Activated naive CD4-positive, alpha-beta T cell treated with anti-CD3 and anti-CD28 coated beads, Interleukin-2, amount 10 ng/mL, durations not matched to agents 7 days and 5 days (primary cell): ENCODE measurements around the gene FAM131A.

ENCODE experiments used
- CTCF ChIA-PET: fragments of 350-600 bp; sonication (Branson Sonifier 250); formaldehyde crosslinking; loops from one replicate; lab custom pipeline; 2021; ENCODE audit warnings: antibody characterized with exemption; lab: Charles Lee
- DNase-seq: peaks from one replicate; pipeline ENCODE4 v3.0.0-alpha.2; 2020
- H3K27ac Mint-ChIP-seq: one replicate; pipeline ENCODE4 v1.8.0; 2021; ENCODE audit warnings: mild to moderate bottlenecking, moderate library complexity, mixed read lengths
- H3K27me3 Mint-ChIP-seq: one replicate; pipeline ENCODE4 v1.8.0; 2021; ENCODE audit warnings: mild to moderate bottlenecking, mixed read lengths
- H3K36me3 Mint-ChIP-seq: one replicate; pipeline ENCODE4 v1.8.0; 2021; ENCODE audit warnings: mixed read lengths
- H3K4me1 Mint-ChIP-seq: one replicate; pipeline ENCODE4 v1.8.0; 2021; ENCODE audit warnings: mixed read lengths
- H3K4me3 Mint-ChIP-seq: one replicate; pipeline ENCODE4 v1.8.0; 2021; ENCODE audit warnings: mild to moderate bottlenecking, moderate library complexity, mixed read lengths
- H3K9me3 Mint-ChIP-seq: one replicate; pipeline ENCODE4 v1.8.0; 2021; ENCODE audit warnings: mixed read lengths

Gene FAM131A

GRCh38 chr3:184352149-184352785, 14.9 kb downstream of the FAM131A start:
- no peaks in the 10 kb centered on the region for H3K27me3 Mint-ChIP-seq
- no peak overlapping the region for H3K27ac Mint-ChIP-seq
- no peaks in the 10 kb centered on the region for H3K9me3 Mint-ChIP-seq
- H3K36me3 Mint-ChIP-seq = no peaks in the 10 kb centered on the region
- DNase-seq = no peak
- H3K4me3 Mint-ChIP-seq = no peak overlapping the region
- CTCF ChIA-PET = interaction anchor here (1.1 to 1.4 kb wide), 3 partner anchors 8 to 189 kb away, joined by 3 read pairs; partner anchors contain the start of genes CLCN2 and POLR2H
- no peaks in the 10 kb centered on the region for H3K4me1 Mint-ChIP-seq

GRCh38 chr3:184352897-184353545, 15.6 kb downstream of the FAM131A start:
- no peak for DNase-seq
- Mint-ChIP-seq H3K4me1 (no peaks in the 10 kb centered on the region), H3K9me3 (no peaks in the 10 kb centered on the region), H3K27ac (no peak overlapping the region), H3K27me3 (peaks cover under 1% of the 10 kb centered on the region), H3K4me3 (no peak overlapping the region), H3K36me3 (no peaks in the 10 kb centered on the region)
- CTCF ChIA-PET = interaction anchor here (0.9 to 2.8 kb wide), 10 partner anchors 9 to 204 kb away, joined by 3 to 15 read pairs (median 3); partner anchors contain the start of genes CLCN2, FAM131A and POLR2H

- DNase-seq = no peak
- CTCF ChIA-PET = interaction anchor here (0.6 to 2.8 kb wide), 15 partner anchors 8 to 204 kb away, joined by 3 to 15 read pairs (median 3); partner anchors contain the start of gene FAM131A
- Mint-ChIP-seq H3K4me1 (no peaks in the 10 kb centered on the region), H3K27ac (no peak overlapping the region), H3K36me3 (no peaks in the 10 kb centered on the region), H3K9me3 (no peaks in the 10 kb centered on the region), H3K27me3 (peaks cover 6% of the 10 kb centered on the region), H3K4me3 (no peak overlapping the region)
Observed at GRCh38 chr3:184353546-184353941, 16.1 kb downstream of the FAM131A start.

- no peak overlapping the region for H3K27ac Mint-ChIP-seq
- DNase-seq = peak; percentile 72
- no peak overlapping the region for H3K4me3 Mint-ChIP-seq
- H3K9me3 Mint-ChIP-seq = no peaks in the 10 kb centered on the region
- peaks cover 12% of the 10 kb centered on the region for H3K27me3 Mint-ChIP-seq
- no peaks in the 10 kb centered on the region for H3K36me3 Mint-ChIP-seq
- H3K4me1 Mint-ChIP-seq = no peaks in the 10 kb centered on the region
- CTCF ChIA-PET = interaction anchor here (0.6 to 2.8 kb wide), 16 partner anchors 9 to 203 kb away, joined by 3 to 15 read pairs (median 4); partner anchors contain the start of gene FAM131A
Observed at GRCh38 chr3:184354121-184354728, 16.8 kb downstream of the FAM131A start.

GRCh38 chr3:184354754-184355153, 17.4 kb downstream of the FAM131A start:
- H3K36me3 Mint-ChIP-seq = no peaks in the 10 kb centered on the region
- no peaks in the 10 kb centered on the region for H3K9me3 Mint-ChIP-seq
- H3K4me3 Mint-ChIP-seq = no peak overlapping the region
- H3K4me1 Mint-ChIP-seq = no peaks in the 10 kb centered on the region
- CTCF ChIA-PET = interaction anchor here (0.9 to 2.8 kb wide), 6 partner anchors 8 to 196 kb away, joined by 3 to 15 read pairs (median 4); partner anchors contain the start of gene FAM131A
- DNase-seq = no peak
- H3K27me3 Mint-ChIP-seq = peaks cover 15% of the 10 kb centered on the region
- no peak overlapping the region for H3K27ac Mint-ChIP-seq

GRCh38 chr3:184355261-184356040, 18.1 kb downstream of the FAM131A start:
- Mint-ChIP-seq H3K27me3 (peaks cover 22% of the 10 kb centered on the region), H3K4me1 (peaks cover 5% of the 10 kb centered on the region), H3K27ac (no peak overlapping the region), H3K9me3 (no peaks in the 10 kb centered on the region), H3K4me3 (no peak overlapping the region), H3K36me3 (no peaks in the 10 kb centered on the region)
- CTCF ChIA-PET = interaction anchor here (0.9 to 2.8 kb wide), 5 partner anchors 9 to 195 kb away, joined by 3 to 15 read pairs (median 4); no protein-coding TSS in a partner anchor
- DNase-seq = no peak

- Mint-ChIP-seq H3K4me3 (no peak overlapping the region), H3K4me1 (peaks cover 11% of the 10 kb centered on the region), H3K27ac (no peak overlapping the region), H3K27me3 (peaks cover 29% of the 10 kb centered on the region), H3K9me3 (no peaks in the 10 kb centered on the region), H3K36me3 (no peaks in the 10 kb centered on the region)
- no peak for DNase-seq
- CTCF ChIA-PET = no interaction called here
Observed at GRCh38 chr3:184357248-184358123, 20.1 kb downstream of the FAM131A start.

GRCh38 chr3:184358124-184358767, 20.8 kb downstream of the FAM131A start:
- no peaks in the 10 kb centered on the region for H3K9me3 Mint-ChIP-seq
- H3K4me3 Mint-ChIP-seq = no peak overlapping the region
- H3K4me1 Mint-ChIP-seq = peaks cover 11% of the 10 kb centered on the region
- peaks cover 29% of the 10 kb centered on the region for H3K27me3 Mint-ChIP-seq
- DNase-seq = no peak
- CTCF ChIA-PET = no interaction called here
- H3K36me3 Mint-ChIP-seq = peaks cover under 1% of the 10 kb centered on the region
- no peak overlapping the region for H3K27ac Mint-ChIP-seq

GRCh38 chr3:184358921-184359350, 21.5 kb downstream of the FAM131A start:
- DNase-seq = no peak
- peaks cover 5% of the 10 kb centered on the region for H3K36me3 Mint-ChIP-seq
- H3K4me1 Mint-ChIP-seq = peaks cover 12% of the 10 kb centered on the region
- H3K27me3 Mint-ChIP-seq = peaks cover 29% of the 10 kb centered on the region
- H3K9me3 Mint-ChIP-seq = no peaks in the 10 kb centered on the region
- CTCF ChIA-PET = no interaction called here
- no peak overlapping the region for H3K27ac Mint-ChIP-seq
- H3K4me3 Mint-ChIP-seq = no peak overlapping the region

- CTCF ChIA-PET = no interaction called here
- Mint-ChIP-seq H3K36me3 (peaks cover 8% of the 10 kb centered on the region), H3K9me3 (no peaks in the 10 kb centered on the region), H3K27ac (no peak overlapping the region), H3K4me3 (peak overlapping the region; percentile 71), H3K27me3 (peaks cover 29% of the 10 kb centered on the region), H3K4me1 (peaks cover 19% of the 10 kb centered on the region)
- no peak for DNase-seq
Observed at GRCh38 chr3:184359610-184360009, 22.2 kb downstream of the FAM131A start.

- Mint-ChIP-seq H3K4me1 (peaks cover 26% of the 10 kb centered on the region), H3K36me3 (peaks cover 15% of the 10 kb centered on the region), H3K27me3 (peaks cover 29% of the 10 kb centered on the region), H3K9me3 (no peaks in the 10 kb centered on the region), H3K27ac (peak overlapping the region; percentile 58), H3K4me3 (peak overlapping the region; percentile 71)
- DNase-seq = no peak
- CTCF ChIA-PET = interaction anchor here (1.3 to 2.0 kb wide), 2 partner anchors 8 to 11 kb away, joined by 3 to 6 read pairs; no protein-coding TSS in a partner anchor
Observed at GRCh38 chr3:184360070-184360928, 22.9 kb downstream of the FAM131A start.
